COLO829 (cell line): ENCODE results near the gene HEATR9.

Experiments used
- DNase-seq: peaks from one replicate; pipeline ENCODE4 v3.0.0; 2012; ENCODE audit warnings: low spot score

HEATR9 gene

DNA sequence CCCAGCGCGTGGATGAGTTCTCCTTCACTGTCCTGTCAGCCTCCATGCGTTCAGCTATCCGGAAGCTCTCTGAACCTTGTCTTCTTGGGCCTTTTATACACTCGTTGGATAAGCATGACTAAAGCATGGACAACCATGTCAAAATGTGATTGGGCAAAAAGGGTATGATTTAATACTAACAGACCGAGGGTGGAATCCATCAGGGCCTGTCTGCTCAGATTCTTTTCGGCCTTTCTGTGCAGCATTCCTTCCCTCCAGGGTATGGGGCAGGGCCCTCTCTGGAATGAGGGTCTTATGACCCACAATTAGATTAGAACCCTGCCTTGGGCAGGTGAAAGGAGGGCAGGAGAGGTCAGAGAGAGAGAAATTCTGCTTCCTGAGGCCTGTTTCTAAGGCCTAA is 25.5 kb upstream of the HEATR9 start:
- no peak for DNase-seq

- DNase-seq = no peak
These were observed 25.1 kb upstream of the HEATR9 start for GRCh38 chr17:35893751-35894150.

- DNase-seq = no peak
These were observed 23.7 kb upstream of the HEATR9 start for GRCh38 chr17:35892091-35893035.

DNA sequence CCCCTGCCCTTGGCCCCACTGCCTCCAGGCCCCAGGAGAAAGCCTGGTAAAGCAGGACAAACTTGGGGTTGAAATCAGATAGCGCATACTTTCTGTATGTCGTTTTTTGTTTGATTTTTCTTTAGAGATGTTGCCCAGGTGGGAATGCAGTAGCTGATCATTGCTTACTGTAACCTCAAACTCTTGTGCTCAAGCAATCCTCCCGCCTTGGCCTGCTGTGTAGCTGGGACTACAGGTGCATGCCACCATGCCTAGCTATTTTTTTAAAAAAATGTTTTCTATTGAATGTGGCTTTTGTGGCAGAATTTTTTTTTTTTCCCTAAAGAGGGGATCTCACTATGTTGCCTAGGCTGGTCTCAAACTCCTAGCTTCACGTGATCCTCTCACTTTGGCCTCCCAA is 22.6 kb upstream of the HEATR9 start:
- DNase-seq = no peak

DNA sequence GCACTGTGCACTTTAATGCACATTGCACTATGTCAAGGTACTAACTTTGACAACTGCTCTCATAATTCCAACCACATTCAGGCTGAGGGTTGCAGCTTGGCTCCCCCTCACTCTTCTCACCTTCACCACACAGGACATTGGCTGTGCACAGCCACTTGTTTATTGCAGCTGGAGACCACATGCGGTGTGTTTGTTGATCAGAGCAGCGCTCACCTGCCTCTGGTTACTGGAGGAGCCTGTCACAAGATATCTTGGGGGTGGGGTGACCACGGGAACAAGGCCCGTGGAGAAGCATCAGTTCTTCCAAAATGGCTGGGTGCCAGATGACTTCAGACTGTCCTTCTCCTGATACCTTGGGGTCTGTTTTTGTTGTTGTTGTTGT is 22.1 kb upstream of the HEATR9 start:
- DNase-seq = no peak

DNA sequence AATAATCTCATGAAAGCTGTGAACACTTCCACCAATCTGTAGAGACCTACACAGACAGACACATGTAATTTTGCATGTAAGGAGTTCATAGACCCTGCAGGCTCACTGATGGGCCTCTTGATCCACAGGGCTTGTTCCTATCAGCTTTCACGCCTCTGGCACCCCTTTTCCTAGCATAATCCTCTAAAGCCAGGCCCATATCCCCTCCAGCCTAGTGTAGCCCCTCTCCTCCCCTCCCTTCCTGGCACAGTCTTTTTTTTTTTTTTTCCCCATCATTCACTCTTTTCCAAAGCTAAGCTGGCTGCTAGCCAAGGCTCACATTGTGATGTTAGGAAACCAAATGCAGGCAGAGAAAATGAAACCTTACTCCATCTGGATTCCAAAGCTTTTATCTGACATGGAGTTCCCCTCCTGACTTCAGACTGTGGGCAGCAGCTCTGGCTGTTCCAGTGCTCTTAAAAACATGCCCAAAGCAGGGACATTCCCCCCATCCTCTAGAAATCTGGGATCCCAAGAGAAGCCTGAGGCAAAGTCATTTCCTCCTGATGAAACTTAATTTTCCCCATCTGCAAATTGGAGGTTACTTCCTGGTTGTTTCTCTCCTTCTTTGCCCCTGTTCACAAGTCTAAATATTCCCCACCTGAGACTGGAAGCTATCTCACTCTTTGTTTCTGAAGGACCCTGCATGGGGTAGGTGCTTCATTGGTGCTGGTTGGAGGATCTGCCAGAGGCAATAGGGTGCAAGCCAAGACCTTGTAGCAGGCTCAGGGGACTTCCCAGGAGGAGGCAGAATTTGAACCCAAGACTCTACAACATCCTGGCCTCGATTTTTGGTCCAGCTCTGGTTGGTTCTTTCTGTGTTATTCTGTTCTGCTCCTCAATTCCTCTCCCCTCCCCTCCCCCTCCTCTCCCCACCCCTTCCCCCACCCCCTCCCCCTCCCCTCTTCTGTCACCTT is 21.4 kb upstream of the HEATR9 start:
- DNase-seq = no peak

DNA sequence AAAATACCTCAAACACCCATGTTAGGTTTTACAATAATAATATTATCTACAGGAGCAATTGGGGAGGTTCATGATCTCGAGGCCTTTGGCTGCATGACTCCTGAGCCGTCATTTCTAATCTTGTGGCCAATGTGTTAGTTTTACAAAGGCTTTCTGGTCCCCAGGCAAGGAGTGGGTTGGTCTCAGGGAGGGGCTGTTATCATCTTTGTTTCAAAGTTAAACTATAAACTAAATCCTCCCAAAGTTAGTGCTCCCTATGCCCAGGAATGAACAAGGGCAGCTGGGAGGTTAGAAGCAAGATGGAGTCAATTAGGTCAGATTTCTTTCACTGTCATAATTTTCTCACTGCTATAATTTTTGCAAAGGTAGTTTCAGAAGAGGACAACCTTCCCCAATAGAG is 20.6 kb upstream of the HEATR9 start:
- DNase-seq = no peak

- DNase-seq = no peak
These were observed 11.3 kb upstream of the HEATR9 start, which contains the start of gene CCL5 for GRCh38 chr17:35879773-35880654. CCL5 (minus strand) TSS chr17:35880360.

DNA sequence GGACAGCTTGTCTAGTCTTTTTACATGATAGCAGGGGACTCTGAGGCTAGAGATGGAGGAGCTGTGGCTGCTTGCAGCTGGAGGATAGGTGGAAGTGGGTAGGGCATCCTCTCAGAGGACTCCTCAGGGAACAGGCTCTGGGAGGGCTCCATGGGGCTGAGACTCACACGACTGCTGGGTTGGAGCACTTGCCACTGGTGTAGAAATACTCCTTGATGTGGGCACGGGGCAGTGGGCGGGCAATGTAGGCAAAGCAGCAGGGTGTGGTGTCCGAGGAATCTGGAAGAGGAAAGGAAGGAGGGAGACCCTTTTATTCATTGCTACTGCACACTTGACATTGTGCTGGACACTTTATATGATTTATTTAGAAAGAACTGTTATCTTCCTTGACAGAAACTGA is 9.7 kb upstream of the HEATR9 start:
- no peak for DNase-seq

- DNase-seq = no peak
These were observed 8.8 kb upstream of the HEATR9 start for GRCh38 chr17:35877345-35878029.

GRCh38 chr17:35876534-35876933 is 7.8 kb upstream of the HEATR9 start:
- no peak for DNase-seq

- DNase-seq = no peak
These were observed 7.1 kb upstream of the HEATR9 start for GRCh38 chr17:35875800-35876139.

DNA sequence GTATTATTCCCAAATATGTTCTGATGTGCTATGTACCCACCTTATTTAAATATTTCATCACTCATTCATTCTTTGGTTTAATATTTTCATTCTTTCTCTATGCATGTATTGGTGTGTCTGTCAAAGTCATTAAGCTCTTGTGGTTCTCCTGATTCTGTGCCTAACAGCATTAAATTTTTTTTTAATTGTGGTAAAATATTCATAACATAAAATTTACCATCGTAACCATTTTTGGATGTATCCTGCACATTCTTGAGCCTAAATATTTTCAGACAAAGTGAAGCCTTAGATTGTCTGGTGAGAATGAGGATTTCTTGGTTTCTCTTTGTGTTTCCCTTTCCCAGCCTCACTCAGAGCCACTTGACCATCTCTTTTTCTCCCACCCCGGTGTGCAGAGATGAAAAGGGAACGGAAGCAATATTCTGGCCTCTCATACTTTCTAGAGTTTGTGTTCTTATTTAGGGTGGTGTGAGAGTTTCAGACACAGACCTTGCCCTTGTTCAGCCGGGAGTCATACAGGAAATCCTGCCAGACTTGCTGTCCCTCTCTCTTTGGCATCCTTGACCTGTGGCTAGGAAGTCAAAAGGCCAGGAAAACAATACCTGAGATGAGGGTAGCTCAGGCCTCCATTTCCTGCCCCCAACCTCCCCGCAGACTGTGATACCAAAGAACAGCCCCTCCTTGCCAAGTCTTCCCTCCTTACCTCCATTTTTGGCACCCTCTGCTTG is 6.5 kb upstream of the HEATR9 start:
- no peak for DNase-seq

DNA sequence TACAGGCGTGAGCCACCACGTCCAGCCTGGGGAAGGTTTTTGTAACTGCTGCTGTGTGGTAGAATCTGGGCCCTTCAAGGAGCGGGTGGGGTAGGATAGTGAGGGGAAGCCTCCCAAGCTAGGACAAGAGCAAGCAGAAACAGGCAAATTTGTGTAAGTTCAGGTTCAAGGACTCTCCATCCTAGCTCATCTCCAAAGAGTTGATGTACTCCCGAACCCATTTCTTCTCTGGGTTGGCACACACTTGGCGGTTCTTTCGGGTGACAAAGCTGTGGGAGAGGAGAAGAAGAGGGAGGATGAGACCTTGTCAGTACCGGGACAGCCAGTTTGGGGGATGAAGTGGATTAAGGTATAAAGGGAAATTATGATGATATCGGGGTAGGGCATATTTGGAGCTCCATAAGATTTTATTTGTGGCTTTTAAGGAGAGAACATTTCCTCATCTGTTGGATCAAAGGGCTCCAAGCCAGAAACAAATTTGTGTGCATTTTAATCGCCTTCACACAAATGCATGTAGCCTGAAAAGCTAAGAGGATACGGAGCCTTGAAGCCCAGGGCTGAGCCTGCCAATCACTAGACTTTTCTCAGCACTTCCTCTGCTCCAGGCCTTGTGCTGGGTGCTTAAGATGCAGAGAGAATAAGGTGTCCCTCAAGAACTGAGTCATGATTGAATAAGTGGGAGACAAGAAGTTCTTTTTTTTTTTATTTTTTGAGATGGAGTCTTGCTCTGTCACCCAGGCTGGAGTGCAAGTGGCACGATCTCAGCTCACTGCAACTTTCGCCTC is 3.7 kb upstream of the HEATR9 start:
- DNase-seq = no peak

DNA sequence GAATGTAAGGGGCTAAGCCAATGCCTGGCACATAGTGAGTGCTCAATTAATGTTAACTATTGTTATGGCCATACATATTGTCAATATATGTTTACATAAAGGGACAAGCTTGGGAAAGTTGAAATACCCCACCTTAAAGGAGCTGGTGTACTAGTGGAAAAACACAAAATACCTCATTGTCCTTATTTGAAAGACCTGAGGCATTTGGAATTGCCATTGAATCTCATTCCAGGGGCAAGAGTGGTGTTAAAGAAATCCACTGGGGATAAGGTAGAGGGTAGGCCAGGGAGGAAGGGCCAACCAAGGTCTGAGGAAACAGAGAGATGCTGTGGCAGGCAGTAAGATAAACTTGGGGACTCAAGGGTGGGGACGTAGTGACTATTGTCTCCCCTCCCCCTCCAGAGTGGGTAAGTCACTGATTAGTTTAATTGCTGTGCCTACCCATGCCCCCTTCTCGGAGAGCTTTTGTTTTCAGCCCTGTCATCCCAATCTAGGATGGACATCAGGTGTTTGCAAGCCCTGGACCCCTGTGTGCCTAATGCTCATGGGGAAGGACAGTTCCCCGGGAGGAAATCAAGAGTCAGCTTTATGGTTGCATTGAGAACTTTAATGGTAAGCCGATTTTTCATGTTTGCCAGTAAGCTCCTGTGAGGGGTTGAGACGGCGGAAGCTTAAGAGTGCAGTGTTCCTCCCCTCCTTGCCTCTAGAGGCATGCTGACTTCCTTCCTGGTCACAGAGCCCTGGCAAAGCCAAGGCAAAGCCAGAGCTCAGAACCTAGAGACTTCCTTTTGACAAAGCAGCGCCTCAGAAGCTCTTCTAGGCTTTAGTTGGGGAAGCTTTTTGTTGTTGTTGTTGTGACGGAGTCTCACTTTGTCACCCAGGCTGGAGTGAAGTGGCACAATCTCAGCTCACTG is 2.5 kb upstream of the HEATR9 start:
- no peak for DNase-seq

- no peak for DNase-seq
These were observed 1.1 kb downstream of the HEATR9 start for GRCh38 chr17:35867574-35867973.

GRCh38 chr17:35866341-35866950 is 2.2 kb downstream of the HEATR9 start:
- DNase-seq = no peak
